Colonic mucosa (tissue), 4 donors: Measurements from ENCODE around the gene SWI5. TPM values are rescaled to one million over a fixed set of nuclear protein-coding genes. Genes with fewer than 3 reads are reported as not detected.

Source experiments
- DNase-seq: peaks from one replicate; pipeline ENCODE4 v3.0.0-alpha.2; 2020
- H3K27ac ChIP-seq: fragments of 200-600 bp; one replicate; pipeline ENCODE4 v1.8.0; 2021
- H3K27me3 ChIP-seq: fragments of 200-600 bp; one replicate; pipeline ENCODE4 v1.8.0; 2021
- H3K36me3 ChIP-seq: fragments of 200-600 bp; one replicate; pipeline ENCODE4 v1.8.0; 2021
- H3K4me1 ChIP-seq: fragments of 200-600 bp; one replicate; pipeline ENCODE4 v1.8.0; 2021; ENCODE audit warnings: mild to moderate bottlenecking
- H3K4me3 ChIP-seq: fragments of 200-600 bp; one replicate; pipeline ENCODE4 v1.8.0; 2021
- H3K9ac ChIP-seq, 2 donors: one replicate each; pipeline ENCODE4 v1.7.0; 2013; ENCODE audit warnings: control low read depth in 2 of 2, low read depth in 2 of 2, low read length in 2 of 2
- H3K9me3 ChIP-seq: fragments of 200-600 bp; one replicate; pipeline ENCODE4 v1.8.0; 2021
- intact Hi-C: fragments of 100-400 bp; cut with DNase I; formaldehyde crosslinking; loops from one replicate; pipeline ENCODE4 v1.14.1; 2022
- total RNA-seq, 2 donors: library from RNA; stranded (reverse); fragmentation: NEBNext Ultra II Directional in 1 of 2; extraction: Animal tissue kit (Norgen Biotek cat#: 25700) in 1 of 2; gene quantifications; one replicate each; pipeline ENCODE4 v1.2.1, GENCODE V29; 2021
- TF ChIP-seq, protein P1 (sequence below): fragments of 200-600 bp; IDR thresholded peaks from one replicate; pipeline ENCODE4 v1.8.0; 2022; ENCODE audit warnings: antibody characterized with exemption, mild to moderate bottlenecking
- donor health status: healthy.
- donor health status: DM: no; HTN: no; CAD: no.
- donor health status: DM: no; HTN: no; CAD: no.

Gene SWI5
- total RNA-seq, 2 donors from 2014 or later: 14.4 to 24.2 TPM

DNA sequence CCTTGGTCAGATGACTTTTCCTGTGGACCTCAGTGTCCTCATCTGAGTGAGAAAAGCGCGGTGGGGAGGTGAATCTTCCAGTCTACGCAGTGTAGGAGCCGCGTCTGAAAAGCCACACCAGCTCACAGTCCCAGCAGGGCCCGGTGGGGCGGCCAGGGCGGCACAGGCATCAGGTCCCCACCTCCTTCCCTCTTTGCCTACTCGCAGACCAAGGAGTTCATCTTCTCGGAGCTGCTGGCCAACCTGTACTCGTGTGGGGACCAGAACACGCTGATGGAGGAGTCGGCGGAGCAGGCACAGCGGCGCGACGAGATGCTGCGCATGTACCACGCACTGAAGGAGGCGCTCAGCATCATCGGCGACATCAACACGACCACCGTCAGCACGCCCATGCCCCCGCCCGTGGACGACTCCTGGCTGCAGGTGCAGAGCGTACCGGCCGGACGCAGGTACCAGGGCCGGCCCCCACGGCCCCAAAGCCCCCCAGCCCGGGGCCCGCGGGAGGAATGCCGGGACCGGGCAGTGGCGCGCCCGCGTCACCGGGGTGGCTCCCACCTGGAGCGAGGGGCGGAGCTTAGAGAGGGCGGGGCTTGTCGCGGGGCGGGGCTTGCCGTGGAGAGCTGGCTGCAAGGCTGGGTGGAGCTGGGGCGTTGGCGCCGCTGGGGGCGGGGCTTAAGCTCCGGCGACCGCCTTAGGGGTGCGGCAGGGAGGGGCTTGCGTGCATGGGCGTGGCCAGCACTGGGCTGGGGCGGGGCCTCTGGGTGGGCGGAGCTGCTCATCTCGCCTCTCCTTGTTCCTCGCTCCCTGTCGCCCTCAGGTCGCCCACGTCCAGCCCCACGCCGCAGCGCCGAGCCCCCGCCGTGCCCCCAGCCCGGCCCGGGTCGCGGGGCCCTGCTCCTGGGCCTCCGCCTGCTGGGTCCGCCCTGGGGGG is 25.9 kb upstream of the SWI5 start:
- TF ChIP-seq, protein P1, sequence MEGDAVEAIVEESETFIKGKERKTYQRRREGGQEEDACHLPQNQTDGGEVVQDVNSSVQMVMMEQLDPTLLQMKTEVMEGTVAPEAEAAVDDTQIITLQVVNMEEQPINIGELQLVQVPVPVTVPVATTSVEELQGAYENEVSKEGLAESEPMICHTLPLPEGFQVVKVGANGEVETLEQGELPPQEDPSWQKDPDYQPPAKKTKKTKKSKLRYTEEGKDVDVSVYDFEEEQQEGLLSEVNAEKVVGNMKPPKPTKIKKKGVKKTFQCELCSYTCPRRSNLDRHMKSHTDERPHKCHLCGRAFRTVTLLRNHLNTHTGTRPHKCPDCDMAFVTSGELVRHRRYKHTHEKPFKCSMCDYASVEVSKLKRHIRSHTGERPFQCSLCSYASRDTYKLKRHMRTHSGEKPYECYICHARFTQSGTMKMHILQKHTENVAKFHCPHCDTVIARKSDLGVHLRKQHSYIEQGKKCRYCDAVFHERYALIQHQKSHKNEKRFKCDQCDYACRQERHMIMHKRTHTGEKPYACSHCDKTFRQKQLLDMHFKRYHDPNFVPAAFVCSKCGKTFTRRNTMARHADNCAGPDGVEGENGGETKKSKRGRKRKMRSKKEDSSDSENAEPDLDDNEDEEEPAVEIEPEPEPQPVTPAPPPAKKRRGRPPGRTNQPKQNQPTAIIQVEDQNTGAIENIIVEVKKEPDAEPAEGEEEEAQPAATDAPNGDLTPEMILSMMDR: no peak
- peak; percentile 100 for DNase-seq
- Histone ChIP-seq H3K9ac (peak overlapping the region; percentile 19 to 24), H3K27me3 (no peaks in the 10 kb centered on the region), H3K4me3 (peak overlapping the region; percentile 45), H3K4me1 (no peaks in the 10 kb centered on the region), H3K27ac (no peak overlapping the region), H3K9me3 (no peaks in the 10 kb centered on the region), H3K36me3 (no peaks in the 10 kb centered on the region)
- intact Hi-C loops: no loop called here

DNA sequence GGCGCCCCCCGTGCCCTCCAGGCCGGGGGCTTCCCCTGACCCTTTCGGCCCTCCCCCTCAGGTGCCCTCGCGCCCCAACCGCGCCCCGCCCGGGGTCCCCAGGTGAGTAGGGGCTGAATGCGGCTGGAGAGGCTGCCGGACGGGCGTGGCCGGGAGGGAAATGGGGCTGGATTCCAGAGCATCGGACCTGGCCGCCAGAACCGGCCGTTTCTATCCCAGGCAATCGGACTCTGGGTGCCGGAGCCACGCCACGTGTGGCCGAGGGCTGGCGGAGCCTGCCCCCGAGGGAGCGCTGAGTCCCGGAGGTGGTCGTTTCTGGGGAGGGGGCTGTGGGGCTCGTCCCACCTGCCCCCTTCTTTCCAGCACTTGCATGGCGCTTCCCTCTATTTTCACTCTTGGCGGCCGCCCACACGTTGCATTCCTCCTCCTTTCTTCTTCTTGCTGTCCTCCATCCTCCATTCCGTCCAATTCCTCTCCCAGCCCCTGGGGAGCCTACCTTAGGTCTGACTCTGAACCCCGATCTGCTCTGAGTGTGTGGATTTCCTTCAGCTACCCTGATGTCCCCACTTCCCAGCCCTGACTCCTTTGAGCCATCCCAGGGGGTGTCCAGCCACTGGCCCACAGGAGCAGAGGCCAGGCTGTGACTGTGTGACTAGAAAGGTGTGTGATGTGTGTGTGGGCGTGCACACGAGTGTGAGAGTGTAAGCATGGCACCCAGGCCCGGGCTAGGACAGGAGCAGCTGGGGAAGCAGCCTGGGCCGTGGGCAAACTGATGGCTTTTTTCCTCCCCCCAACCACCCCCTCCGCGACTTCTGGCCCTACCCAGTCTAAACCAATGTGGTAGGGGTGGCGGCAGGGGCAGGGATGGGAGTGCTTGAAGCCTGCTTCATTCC is 25.0 kb upstream of the SWI5 start:
- Histone ChIP-seq H3K9ac (peak overlapping the region in 1 of 2 donors; percentile 24), H3K4me3 (peak overlapping the region; percentile 45), H3K4me1 (no peaks in the 10 kb centered on the region), H3K36me3 (no peaks in the 10 kb centered on the region), H3K27ac (no peak overlapping the region), H3K9me3 (no peaks in the 10 kb centered on the region), H3K27me3 (no peaks in the 10 kb centered on the region)
- DNase-seq: no peak
- TF ChIP-seq, protein P1: no peak
- intact Hi-C loops: no loop called here

DNA sequence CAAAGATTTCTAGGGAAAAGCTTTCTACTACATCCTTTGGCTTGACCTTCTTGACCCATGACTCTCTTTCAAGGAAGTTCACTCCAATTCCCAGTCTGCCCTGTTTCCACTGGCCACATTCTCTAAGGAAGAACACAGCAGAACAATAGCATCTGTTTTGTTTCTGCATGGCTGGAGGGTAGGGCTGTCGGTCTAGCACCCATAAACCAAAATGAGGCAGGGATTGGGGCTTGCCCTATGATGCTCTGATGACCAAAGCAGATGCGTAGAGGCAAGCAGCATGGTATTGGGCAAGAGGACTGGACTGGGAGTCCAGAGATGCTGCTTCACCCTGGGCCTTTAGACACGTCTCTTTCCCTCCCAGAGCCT is 24.4 kb upstream of the SWI5 start:
- Histone ChIP-seq H3K9me3 (no peaks in the 10 kb centered on the region), H3K27me3 (no peaks in the 10 kb centered on the region), H3K4me3 (no peak overlapping the region), H3K36me3 (no peaks in the 10 kb centered on the region), H3K9ac (no peak overlapping the region), H3K4me1 (no peaks in the 10 kb centered on the region), H3K27ac (no peak overlapping the region)
- DNase-seq: no peak
- intact Hi-C loops: no loop called here
- TF ChIP-seq, protein P1: no peak

- Histone ChIP-seq H3K36me3 (peaks cover 8% of the 10 kb centered on the region), H3K27me3 (no peaks in the 10 kb centered on the region), H3K4me3 (no peak overlapping the region), H3K9ac (no peak overlapping the region), H3K9me3 (no peaks in the 10 kb centered on the region), H3K4me1 (no peaks in the 10 kb centered on the region), H3K27ac (no peak overlapping the region)
- TF ChIP-seq, protein P1: no peak
- no peak for DNase-seq
- intact Hi-C loops: no loop called here
Observed at GRCh38 chr9:128252317-128253139, 23.5 kb upstream of the SWI5 start.
